Activated effector memory CD4-positive, alpha-beta T cell treated with Interleukin-2 at 50 U/mL for 16 hours (primary cell): Measurements from ENCODE around the gene IGF1R.

Experiments used
- DNase-seq: peaks from one replicate; pipeline ENCODE4 v3.0.0-alpha.2; 2020

IGF1R gene

DNA sequence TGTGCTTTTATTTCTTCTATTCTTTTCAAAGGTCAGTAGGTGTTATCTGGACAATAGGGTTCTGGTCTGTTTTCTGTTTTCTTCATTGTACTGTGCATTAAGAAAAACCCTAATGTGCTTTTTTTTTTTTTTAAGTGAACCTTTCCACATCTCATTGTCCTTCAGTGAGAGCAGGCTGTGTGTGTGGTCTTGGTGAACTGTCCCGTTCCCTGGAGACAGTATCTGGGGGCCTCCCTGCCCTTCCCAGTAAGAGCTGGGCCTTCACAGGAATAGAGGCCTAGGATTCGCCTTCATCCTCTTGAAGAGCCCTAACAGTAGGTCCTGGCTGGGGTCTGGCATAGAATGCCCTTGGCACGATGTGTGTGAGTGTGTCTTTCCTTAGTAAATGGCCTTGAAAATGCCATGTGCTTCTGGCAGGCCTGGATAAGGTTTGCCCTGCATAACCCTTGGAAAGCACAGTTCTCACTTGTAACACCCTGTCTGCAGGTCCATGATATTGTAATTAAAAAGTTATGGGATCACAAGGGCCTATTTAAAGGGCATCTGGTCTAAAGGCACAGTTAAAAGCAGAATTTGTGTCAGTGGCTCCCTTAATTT lies 81.2 kb downstream of the IGF1R start:
- no peak for DNase-seq

DNA sequence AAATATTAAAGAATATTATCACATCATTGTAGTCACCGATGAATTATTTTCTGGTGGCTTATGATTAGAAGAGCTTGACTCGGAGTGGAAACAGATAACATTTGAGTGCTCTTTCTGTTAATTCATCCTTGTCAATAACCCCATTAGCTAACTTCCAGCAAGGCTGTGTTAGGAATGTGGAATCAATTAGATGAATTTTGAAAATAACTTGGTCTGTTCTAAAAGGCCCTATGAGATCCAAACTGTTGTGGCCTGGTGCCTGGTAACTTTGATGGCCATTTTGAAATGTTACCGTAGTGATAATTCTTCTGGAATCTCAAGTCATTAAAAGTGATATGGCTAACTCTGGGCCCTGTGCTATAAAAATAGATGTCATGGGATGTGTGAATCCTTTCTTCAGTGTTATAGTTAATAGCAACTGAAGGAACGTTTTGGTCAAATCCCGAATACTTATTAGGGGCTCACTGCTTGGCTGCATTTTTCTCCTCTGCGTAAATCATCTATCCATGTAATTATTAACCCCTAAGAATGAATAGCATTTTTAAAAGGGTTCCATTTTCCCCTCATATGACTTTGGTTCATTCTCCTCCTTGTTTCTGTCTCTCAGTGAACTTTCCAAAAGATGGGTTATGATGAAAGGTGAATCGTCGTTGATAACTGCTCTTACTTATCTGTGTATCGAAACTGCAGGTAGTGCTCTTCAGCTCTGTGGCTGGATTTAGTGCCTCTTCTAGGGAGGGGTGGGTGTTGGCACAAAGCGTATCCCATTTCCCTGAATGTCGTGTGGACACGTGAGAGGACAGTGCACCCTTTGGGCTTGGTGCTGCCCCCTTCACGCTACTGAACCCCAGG lies 82.7 kb downstream of the IGF1R start:
- DNase-seq, result no peak

DNA sequence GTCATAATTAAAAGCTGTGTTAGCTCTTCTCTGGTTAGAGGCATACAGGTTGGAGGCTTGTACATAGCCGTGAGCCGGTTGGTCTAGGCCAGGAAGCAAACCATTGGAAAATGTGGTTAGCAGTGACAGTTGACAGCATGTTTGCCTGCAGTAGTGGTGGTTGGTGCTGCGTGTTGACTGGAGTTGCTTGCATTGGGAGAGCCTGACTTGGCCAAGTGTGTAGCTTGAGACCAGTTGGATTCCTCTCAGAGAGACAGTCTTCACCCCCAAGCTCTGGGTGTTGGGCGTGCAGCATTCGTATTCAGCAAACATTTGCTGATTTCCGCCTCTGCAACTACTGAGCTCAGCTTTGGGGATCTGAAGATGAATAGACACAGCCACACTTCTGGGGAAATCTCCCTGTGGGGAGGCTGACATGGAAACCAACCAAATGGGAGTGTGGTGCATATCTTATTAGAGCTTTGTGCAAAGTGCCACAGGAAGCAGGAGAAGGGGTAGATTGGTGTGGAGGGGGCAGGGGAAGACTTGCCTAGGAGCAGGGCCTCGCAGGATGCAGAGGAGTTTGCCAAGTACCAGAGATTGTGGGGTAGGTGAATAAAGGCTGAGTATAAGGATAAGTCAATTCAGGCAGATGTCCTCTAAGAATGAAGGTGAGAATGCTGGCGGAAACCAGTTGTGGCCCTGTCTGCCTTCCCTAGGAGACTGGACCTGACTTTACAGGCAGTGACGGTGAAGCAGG lies 83.5 kb downstream of the IGF1R start:
- DNase-seq, result no peak

DNA sequence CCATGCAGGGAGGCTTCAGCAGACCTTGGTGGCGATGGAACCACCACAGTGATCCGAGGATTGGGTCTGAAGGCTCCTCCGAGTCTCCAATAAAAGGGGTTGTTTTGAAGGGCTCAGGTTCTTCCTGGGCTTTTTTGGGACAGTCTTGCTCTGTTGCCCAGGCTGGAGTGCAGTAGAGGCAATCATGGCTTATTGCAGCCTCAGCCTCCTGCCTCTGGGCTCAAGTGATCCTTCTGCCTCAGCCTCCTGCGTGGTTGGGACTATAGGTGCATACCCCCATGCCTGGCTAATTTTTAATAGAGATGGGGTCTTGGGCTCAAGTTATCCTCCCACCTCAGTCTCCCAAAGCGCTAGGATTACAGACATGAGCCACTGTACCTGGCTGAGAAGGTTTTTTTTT lies 84.8 kb downstream of the IGF1R start:
- no peak for DNase-seq

DNA sequence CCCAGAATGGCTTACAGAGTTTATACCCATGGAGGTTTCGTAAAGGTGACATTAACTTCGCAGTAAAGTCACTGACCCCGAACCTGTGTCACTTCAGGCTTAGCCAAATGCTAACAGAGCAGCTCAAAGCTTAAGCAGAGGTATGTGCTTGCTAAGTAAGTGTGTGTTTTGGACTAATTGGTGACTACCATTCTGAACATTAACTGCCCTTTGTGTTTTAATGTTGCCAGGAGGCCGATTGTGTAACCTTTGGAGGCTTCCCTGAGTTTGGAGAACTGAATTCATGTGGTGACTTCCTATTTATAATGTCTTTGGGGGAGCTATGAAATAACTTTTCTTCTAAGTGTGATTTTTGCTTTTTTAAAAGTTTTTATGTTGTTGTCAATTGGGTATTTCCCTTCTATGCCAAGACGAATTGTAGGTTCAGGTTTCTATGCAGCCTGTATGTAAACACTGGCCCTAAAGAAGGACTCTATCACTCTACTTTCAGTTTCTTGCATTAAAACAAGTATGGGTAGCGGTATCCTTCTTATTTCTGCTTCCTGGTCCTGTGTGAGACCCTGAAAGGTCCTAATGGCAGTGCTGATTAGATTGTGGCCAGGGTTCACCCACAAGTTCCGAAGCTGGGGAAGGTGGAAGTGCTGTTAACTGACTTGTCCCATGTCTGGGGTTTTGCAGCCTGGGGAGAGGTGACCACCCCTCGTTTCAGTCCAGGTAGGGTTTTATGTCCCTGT lies 86.3 kb downstream of the IGF1R start:
- DNase-seq, result no peak

DNA sequence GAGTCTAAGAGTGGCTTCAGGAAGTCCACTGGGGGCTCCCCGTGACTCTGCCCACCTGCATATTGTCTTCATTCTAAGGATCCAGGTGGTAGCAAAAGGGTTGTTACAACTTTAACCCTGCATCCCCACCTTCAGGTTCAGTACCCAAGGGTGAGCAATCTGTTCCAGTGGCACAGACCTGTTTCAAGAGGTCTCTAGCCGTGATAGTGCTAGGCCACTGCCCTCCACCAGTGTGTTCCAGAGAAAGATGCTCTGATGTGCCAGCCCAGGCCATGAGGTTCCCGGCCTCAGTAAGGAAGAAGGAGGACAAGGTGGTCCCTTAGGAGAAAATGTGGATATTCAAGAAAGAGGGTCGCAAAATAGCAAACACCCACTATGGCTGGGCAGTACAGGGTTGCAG lies 87.0 kb downstream of the IGF1R start:
- no peak for DNase-seq

DNA sequence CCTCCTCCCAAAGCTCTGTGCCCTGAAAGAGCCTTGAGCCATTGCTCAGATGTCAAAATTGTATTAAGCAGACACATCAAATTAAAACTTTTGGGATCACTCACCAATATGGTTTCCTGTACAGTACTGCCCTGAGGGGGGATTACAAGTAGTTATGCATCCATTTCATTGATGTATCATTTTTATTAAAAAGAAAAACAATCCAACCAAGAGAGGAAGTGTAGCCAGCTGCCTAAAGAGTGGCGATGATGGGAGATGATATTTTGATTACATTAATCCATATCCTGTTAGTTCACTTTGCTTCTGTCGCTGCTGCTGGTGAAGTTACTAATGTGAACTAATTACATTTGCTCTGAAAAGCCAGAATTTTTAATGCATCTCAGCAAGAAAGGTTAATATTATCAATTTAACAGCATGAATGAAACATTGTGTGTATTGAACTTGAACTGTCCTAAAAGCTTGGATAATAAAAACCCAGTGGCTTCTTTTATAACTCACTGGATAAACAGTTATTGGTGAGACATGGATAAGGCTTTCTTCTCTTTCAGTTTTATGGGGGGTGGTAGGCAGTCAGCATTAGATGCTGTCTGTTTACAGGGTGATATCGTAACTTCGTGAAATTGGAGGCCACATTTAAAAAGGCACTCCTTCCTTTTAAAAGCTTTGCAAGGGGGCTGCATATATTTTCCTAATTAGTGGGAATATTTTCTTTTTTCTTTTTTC lies 87.7 kb downstream of the IGF1R start:
- no peak for DNase-seq

DNA sequence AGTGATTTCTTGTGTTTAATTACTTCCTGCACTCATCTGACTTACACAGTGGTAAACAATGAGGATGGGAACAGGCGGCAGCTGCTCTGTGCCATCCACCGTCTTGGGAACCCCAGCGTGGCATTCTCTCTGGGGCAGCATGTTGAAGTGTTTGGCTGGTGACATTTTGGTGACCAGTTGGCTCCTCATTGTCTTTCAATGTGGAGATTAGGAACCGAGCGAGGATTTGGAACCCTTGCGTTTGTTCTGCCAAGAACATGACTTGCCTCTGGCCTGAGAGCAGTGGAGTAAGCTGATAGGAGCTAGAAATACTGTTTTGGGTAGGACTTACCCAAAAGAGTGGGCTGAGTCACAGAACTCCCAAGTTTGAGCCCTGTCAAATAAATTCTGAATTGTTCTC lies 88.8 kb downstream of the IGF1R start:
- DNase-seq, result no peak

DNA sequence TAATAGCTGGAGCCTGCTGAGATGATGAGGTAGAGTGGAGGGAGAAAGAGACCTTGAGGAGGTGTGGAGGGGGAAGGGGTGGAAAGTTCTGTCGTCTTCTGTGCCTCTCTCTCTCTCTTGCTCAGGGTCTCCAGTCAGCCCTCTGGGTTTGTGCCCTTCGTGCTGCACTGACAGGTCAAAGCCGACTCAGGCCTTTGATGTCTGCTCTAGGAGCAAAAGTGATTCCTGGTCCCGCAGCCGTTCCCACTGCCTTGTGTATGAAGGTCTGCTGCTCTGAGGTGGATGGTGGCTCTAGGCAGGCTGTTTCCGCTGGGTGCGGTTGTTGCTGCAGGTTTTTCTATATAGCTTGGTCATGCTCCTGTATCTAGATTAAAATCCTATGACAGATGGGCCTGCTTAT lies 89.4 kb downstream of the IGF1R start:
- no peak for DNase-seq

DNA sequence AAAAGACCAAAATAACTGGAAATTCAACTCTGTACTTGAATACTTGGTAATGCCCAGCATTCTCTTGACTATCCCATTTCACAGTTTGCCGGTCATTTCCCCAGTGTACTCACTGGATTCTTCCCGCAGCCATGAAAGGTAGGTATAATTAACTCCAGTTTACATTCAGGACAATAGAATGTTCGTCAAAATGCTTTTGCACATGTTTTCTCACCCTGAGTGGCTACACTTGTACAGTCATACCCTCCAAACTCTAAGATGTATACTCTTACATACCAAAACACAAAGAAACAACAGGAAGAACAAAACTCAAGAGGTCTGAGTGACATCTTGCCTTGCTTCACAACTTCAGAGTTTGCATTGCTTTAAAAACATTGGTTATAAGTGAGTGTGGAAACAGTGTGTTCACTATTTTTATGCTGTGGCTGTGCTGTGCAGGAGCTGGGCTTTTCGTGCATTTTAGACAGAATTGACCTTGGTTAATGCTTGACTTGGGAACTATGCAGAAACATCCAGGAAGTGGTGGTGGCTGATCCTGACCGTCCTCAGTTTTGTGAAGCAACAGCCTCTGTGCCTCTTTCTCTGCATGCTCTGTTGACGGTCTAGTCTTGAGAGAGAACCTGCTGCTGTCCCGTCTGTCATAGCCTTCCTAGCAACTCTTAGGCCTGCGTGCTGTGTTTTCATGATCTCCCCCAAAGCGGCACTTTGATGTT lies 90.5 kb downstream of the IGF1R start:
- DNase-seq, result no peak

DNA sequence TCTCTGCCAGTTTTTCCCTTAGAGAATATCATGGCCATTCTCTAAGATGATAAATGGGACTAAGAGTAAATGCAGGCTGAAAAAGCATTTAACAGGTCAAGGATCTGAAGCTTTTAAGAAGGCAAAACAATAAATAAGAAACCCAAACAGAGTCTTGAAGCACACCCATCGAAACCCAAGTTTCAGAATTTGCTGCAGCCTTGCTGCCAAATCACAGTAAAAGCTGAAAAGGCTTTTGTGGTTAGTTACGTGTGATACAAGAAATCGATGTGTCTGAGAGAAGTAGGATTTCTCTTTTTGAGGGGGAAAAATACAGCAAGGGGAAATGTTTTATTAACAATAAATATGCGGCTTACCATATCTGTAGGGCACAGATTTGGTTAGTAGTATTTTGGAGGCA lies 92.0 kb downstream of the IGF1R start:
- DNase-seq, result no peak

DNA sequence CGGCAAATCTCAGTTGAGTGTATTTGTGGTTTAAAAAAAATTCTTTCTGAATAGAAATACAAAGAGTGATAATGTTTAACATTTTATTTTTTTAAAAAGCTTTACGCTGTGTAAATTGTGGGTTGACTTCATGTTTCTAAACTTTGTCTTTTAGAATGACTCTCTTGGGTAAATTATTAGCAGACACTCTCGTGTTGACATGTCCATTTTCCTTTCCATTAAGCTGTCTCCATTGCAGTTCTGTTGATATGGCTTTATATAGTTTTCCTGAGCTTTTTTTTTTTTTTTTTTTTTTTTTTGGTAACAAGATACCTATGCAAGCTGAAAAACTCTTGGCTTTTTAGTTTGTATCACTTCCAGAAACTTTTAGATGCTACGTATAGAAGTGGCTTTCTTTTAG lies 92.6 kb downstream of the IGF1R start:
- DNase-seq, result no peak

DNA sequence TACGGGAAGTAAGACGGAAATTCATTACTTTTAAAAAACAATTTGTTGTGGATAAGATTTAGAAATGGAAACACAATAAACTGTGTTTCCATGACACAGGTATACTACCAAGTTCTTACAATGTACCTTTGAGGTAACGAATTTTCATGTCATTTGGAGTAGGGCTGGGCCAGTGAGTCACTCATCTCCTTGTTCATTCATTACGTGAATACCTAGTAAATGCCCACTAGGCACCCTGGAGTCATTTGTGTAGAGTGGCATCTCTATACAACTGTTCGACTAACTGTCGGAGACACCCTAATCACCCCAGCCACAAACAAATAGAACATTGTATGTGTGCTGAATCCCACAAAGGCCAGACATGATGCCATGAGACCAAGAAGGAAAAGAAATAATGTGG lies 94.8 kb downstream of the IGF1R start:
- DNase-seq, result no peak

DNA sequence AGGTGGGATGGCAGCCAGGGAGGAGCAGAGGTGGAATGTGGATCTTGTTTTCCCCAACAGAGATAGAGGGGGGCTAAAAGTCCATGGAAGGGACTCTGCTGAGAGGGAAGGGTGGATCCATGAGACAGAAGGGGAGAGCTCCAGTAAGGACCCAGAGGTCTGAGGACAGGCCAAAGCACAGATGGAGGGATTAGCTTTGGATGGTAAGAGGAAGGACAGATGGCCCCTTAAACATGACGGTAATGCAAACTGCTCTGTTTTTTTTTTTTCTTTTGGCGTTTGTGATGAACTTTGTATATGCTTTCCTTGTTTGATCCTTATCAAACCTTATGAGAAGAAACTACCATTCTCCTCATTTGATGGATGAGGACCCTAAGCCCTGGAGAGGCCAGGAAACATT lies 96.2 kb downstream of the IGF1R start:
- no peak for DNase-seq

DNA sequence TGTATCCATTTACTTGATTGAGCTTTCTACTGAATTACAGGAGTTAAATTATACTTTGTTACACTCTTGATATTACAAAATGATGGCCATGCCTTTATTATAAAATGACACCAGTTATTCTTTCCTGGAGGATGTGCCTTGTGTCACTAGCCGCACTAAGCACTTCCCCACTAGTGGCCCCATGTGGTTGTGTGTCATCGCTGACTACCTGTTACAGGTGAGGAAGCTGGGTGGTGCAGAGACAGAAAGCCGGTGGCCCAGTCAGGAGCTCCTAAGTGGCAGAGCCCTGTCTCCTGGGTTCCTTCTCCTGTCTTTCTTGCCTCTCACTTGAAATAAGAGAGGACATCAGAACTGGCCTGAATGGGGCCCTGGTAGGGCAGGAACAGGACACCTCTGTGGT lies 96.8 kb downstream of the IGF1R start:
- no peak for DNase-seq

DNA sequence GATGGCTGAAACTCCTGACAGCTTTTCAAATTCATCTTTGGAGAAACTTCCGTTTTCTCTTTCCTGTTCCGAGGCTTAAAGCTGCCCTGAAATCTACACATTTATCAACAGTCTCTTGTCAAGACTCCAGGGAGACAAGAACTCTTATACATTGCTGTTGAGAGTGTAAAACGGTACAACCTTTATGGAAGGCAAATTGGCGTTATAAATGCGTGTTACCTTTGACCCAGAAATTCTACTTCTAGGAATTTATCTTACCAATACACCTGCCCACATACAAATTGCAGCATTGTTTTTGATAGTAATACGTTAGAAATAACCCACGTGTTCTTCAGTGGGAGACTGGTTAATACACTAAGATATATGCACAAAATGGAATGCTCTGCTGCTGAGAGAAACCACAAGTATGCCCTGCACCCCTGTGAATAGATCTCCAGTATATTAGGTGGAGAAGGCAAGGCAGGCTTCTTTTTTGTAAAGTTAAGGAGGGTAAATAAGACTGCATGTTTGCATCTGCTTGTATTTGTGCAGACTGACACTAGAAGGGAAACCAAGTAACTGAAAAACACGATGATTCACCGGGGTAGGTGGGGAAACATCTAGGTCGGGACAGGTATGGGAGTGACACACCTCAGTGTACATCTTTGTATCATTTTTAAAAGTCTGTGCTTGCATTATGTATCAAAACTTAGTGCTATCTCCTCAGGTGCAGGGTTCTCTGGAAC lies 97.5 kb downstream of the IGF1R start:
- no peak for DNase-seq

DNA sequence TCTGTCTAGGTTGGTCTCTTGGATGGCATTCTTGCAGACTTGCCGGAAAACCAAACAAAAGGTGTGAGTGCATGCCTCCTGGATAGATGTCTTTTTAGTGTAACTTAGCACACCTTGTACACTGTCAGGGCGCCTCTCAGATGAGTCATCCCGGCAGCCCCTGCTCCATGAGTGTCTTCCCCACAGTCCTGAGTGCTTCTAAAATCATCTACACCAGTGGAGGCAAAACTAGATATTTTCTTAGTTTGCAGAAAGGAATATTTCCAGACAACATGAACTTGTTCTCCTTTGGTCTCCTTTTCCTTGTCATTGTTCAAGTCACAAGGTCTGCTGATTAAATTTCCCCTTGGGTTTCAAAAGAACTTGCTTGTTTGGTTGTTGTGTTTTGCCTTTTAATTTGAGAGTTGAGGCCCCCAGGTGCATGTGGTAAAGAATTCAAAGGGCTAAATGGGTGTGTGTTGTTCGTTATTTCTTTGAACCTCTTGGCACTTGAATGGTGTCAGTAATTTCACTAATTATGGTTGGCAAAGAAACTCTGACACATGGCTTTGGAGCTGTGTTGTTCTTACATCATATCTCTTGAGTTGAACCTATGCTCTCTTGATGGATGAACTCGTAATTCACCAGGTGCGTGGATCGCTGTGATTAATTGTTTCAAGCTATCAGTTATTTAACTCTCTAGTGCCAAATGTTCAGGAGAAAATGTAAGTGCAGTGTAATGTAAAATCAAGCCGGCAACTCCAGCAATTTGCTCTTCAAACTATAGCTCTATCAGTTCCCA lies 98.2 kb downstream of the IGF1R start:
- no peak for DNase-seq

DNA sequence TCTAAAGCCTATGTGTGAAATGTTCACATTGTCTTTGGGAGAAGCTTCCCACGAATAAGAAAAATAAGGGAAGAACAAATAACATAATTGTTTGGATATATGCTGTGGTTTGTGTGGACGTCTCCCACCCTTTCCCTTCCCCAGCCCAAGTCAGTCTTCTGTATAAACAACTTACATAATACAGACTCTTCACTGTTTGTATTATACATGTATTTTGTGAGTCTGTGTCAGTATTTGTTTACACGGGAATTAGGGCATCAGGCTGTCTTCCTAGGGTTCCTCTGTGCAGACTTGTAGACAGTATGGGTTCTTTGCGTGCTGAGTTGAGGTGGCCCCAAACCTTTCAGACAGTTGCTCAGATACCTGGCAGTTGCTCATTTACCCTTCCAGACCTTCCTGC lies 103.4 kb downstream of the IGF1R start:
- no peak for DNase-seq

DNA sequence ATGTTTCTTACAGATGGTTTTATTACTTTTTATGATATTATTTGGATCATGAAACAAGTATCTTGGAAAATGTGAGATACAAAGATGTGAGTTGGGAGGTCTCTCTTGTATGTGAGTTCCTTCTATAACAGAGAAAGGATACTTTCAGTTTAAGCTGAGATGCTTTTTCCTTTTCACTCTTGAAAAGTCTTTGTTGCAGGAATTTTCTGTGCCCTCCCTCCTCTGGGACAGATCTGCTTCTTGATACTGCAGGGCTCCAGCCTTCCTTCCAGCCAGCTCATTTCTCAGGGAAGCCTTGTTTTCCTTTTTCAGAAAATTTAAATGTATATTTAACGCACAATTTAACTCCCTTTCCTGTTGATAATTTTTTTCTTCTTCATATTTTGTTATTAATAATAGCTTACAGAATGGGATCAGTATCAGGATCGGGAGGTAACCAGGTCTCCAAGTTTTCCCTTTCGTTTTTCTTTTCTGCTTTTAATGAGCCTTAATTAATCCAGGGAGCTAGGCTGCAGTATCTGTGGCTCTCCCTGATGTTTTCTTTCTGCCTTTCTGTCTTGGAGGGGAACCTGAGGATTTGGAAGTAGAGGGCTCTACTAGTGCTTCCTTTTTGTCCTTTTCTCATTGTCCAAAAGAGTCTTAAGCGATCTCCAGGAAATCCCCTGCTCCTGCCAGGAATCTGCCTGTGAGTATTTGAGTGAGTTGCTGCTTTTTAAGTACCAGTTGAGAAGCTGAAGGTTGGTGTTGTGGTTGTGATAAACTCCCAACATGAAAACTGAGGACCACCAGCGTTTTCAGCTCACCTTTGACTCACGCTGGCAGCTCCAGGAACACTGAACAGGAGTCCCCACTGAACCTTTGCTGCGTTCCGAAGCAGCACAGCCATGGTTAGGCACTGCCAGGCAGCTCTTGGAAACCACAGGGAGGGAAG lies 105.7 kb downstream of the IGF1R start:
- DNase-seq, result no peak
